Brain microvascular endothelial cell (primary cell): Measurements from ENCODE around the gene POLA1.

ENCODE experiments used
- DNase-seq: peaks from one replicate; pipeline ENCODE4 v3.0.0-alpha.2; 2020
- H3K27ac ChIP-seq: fragments of 250-450 bp; sonication (Bioruptor Pico); 2 replicates; pipeline ENCODE4 v1.5.1; 2020; ENCODE audit warnings: mild to moderate bottlenecking, moderate library complexity
- H3K27me3 ChIP-seq: fragments of 250-450 bp; sonication (Bioruptor Pico); replicated peaks from 2 replicates; pipeline ENCODE4 v1.5.1; 2020; ENCODE audit warnings: mild to moderate bottlenecking
- H3K36me3 ChIP-seq: fragments of 250-450 bp; sonication (Bioruptor Pico); replicated peaks from 2 replicates; pipeline ENCODE4 v1.5.1; 2020; ENCODE audit warnings: mild to moderate bottlenecking
- H3K4me3 ChIP-seq: 2 replicates; pipeline ENCODE4 v1.5.1; 2011; ENCODE audit warnings: low read depth, mild to moderate bottlenecking, control low read depth, low read length, moderate library complexity
- in situ Hi-C: cut with HindIII; loops from 2 replicates; pipeline ENCODE4 v1.10.0; 2017; ENCODE audit warnings: low sequenced_read_pairs, low pct_ligation_motif_present
- TF ChIP-seq, protein P1 (sequence below): IDR thresholded peaks from 2 replicates; pipeline ENCODE4 v1.5.1; 2011; ENCODE audit warnings: low read depth, mild to moderate bottlenecking, moderate library complexity, low read length, control low read depth, inconsistent platforms; ENCODE audit errors: missing control alignments

The POLA1 gene

DNA sequence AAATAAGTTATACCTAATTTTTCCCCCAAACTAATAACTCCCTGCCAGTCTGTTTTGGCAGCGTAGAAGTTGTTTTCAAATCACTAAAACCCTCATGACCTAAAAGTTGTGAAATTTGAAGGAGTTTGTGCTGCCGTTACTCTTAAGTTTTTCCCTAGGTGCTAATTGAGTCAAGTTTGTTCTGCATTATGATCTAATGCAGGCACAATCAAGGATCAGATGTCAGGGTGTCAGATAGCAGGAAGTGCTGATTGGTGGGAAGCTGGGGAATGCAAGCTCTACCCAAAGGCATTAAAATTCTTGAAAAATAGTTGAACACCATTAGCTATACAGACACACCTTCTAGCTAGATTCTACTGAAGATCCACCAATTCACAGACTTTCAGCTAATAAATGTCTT, 270.1 kb downstream of the POLA1 start:
- no peak overlapping the region for H3K4me3 ChIP-seq
- no peak for DNase-seq
- in situ Hi-C loops = no loop called here

DNA sequence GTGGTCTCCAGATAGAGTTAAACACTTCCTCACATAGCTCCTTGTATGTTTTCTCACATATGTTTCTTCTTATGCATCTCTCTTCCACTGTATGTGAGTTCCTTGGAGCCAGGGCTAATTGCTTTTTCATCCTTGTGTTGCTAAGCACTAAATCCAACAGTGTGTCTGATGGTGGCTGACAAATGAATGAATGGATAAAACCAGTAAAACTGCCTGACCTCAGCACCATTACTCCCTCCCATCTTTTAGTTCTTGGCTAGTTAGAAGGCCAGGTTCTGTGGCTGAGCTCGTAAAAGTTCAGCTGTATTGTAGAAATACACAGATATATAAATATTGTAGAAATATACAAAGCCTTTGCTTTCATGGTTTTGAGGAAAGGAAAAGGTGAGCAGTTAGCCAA, 271.7 kb downstream of the POLA1 start:
- Histone ChIP-seq H3K27me3 (no peaks in the 10 kb centered on the region), H3K36me3 (no peaks in the 10 kb centered on the region), H3K4me3 (no peak overlapping the region), H3K27ac (no peak overlapping the region)
- no peak for DNase-seq
- in situ Hi-C loops = no loop called here
- TF ChIP-seq, protein P1, sequence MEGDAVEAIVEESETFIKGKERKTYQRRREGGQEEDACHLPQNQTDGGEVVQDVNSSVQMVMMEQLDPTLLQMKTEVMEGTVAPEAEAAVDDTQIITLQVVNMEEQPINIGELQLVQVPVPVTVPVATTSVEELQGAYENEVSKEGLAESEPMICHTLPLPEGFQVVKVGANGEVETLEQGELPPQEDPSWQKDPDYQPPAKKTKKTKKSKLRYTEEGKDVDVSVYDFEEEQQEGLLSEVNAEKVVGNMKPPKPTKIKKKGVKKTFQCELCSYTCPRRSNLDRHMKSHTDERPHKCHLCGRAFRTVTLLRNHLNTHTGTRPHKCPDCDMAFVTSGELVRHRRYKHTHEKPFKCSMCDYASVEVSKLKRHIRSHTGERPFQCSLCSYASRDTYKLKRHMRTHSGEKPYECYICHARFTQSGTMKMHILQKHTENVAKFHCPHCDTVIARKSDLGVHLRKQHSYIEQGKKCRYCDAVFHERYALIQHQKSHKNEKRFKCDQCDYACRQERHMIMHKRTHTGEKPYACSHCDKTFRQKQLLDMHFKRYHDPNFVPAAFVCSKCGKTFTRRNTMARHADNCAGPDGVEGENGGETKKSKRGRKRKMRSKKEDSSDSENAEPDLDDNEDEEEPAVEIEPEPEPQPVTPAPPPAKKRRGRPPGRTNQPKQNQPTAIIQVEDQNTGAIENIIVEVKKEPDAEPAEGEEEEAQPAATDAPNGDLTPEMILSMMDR = no peak

More for the DNA sequence above, 270.1 kb downstream of the POLA1 start:
- TF ChIP-seq, protein P1 = no peak
- no peaks in the 10 kb centered on the region for H3K27me3 ChIP-seq
- no peak overlapping the region for H3K27ac ChIP-seq
- no peaks in the 10 kb centered on the region for H3K36me3 ChIP-seq

DNA sequence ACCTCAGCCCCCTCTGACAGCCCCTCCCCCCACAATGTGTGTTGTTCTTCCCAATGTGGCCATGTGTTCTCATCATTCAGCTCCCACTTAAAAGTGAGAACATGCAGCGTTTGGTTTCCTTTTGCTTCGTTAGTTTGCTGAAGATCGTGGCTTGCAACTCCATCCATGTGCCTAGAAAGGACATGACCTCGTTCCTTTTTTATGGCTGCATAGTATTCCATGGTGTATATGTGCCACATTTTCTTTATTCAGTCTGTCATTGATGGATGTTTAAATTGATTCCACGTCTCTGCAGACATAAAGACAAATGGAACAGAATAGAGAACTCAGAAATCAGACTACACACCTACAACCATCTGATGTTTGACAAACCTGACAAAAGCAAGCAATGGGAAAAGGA, 276.1 kb downstream of the POLA1 start:
- no peaks in the 10 kb centered on the region for H3K36me3 ChIP-seq
- DNase-seq = no peak

DNA sequence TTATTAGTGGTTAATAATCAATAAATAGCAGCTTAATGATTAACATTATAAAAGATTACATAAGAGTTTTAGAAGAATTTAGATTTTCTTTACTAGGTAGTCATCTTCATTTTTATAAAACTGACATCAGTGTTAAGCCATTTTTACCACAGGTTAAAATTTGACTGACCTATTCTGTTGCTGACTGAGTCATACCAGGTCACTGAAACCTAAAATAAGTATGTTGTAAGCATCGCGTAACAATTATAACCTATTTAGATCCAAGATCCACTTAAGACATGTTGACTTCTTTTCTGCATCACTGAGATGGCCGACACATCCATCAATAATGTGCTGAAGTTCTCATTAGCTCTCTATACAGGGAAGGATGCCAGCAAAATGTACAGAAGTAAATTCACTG, 285.4 kb downstream of the POLA1 start:
- Histone ChIP-seq H3K27me3 (no peaks in the 10 kb centered on the region), H3K36me3 (no peaks in the 10 kb centered on the region), H3K4me3 (no peak overlapping the region), H3K27ac (no peak overlapping the region)
- DNase-seq = no peak
- in situ Hi-C loops = no loop called here
- TF ChIP-seq, protein P1 = no peak

More for the DNA sequence above, 276.1 kb downstream of the POLA1 start:
- TF ChIP-seq, protein P1 = no peak
- no peaks in the 10 kb centered on the region for H3K27me3 ChIP-seq
- in situ Hi-C loops = no loop called here
- H3K4me3 ChIP-seq = no peak overlapping the region
- no peak overlapping the region for H3K27ac ChIP-seq

DNA sequence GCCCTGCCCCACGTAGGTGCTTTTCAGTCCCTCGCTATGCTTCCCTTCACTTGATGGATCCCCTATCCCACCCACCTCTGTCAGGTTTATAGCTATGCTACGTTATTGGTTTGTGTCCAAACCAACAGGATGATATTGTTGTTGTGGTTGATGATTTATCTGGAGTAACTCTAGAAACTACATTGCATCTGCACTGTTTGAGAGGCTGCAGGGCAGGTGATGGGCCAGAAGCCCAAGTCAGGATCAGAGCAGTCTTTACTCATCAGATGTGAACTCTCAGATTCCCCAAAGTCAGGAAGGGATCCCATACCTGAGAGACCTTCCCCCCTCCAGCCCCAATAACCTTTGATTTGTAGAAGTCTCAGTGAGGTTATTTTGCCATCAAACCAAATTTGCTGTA, 287.3 kb downstream of the POLA1 start:
- DNase-seq = no peak
- Histone ChIP-seq H3K4me3 (no peak overlapping the region), H3K36me3 (no peaks in the 10 kb centered on the region), H3K27me3 (no peaks in the 10 kb centered on the region), H3K27ac (no peak overlapping the region)
- TF ChIP-seq, protein P1 = no peak
- in situ Hi-C loops = no loop called here

DNA sequence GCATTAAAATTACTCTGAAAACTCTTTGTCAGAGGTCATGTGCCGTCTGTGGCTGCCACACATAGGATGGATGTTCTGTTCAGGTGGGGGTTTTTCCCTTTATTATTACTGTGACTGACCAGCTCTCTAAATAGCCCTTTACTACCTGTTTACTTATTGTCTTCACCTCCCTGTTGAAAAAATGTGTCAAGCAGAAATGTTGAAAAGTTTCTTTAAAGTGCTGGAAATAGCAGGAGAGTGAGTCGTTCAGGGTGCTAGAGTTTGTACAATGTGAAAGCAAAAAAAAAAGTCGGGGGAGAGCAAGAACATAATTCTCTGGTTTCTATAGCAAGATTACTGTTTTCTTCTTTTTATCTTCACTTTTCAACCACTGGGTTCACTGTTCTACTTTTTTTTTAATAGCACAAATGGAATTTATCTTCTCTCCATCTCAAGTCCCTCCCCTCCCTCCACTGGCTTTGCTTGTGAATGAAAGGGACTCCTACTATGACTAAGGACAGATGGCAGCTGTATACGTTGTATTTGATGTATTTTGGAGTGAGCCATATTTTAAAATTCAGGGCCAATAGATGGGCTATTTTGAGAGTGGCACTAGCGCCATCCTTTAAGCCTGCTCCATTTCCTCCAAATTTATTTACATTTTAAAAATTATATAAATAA, 288.7 kb downstream of the POLA1 start:
- Histone ChIP-seq H3K27ac (no peak overlapping the region), H3K36me3 (no peaks in the 10 kb centered on the region), H3K4me3 (no peak overlapping the region), H3K27me3 (no peaks in the 10 kb centered on the region)
- in situ Hi-C loops = no loop called here
- DNase-seq = no peak
- TF ChIP-seq, protein P1 = no peak
